GM10266 (cell line): ENCODE data around the gene ZNF354C.

Experiments used
- DNase-seq: peaks from one replicate; pipeline ENCODE4 v3.0.0; 2012; ENCODE audit errors: extremely low spot score
- CTCF ChIP-seq: IDR thresholded peaks from 2 replicates; pipeline ENCODE4 v1.5.1; 2012; ENCODE audit warnings: mild to moderate bottlenecking, low read depth; ENCODE audit not compliant: control insufficient read depth, insufficient read depth; ENCODE audit errors: missing control alignments

ZNF354C gene

GRCh38 chr5:179054876-179055275 lies 5.3 kb upstream of the ZNF354C start:
- no peak for DNase-seq
- no peak for TF ChIP-seq CTCF

GRCh38 chr5:179055436-179055835 lies 4.7 kb upstream of the ZNF354C start:
- no peak for TF ChIP-seq CTCF
- DNase-seq, result no peak

- TF ChIP-seq CTCF, result no peak
- DNase-seq, result no peak
Measured at GRCh38 chr5:179055841-179056240, 4.3 kb upstream of the ZNF354C start.

- no peak for TF ChIP-seq CTCF
Measured at GRCh38 chr5:179061025-179061424, 852 bp downstream of the ZNF354C start.

GRCh38 chr5:179065703-179066102 lies 5.5 kb downstream of the ZNF354C start:
- no peak for TF ChIP-seq CTCF
- no peak for DNase-seq

More at GRCh38 chr5:179061025-179061424, 852 bp downstream of the ZNF354C start:
- DNase-seq, result no peak

GRCh38 chr5:179079165-179079987 lies 19.2 kb downstream of the ZNF354C start:
- no peak for TF ChIP-seq CTCF

GRCh38 chr5:179080724-179081123 lies 20.6 kb downstream of the ZNF354C start:
- no peak for TF ChIP-seq CTCF
- no peak for DNase-seq

More at GRCh38 chr5:179079165-179079987, 19.2 kb downstream of the ZNF354C start:
- DNase-seq, result no peak
